Measurements from ENCODE around the gene FAM50B. TPM values are rescaled to one million over a fixed set of nuclear protein-coding genes. Genes with fewer than 3 reads are reported as not detected.

FAM50B gene
- total RNA-seq, 4 donors from 2014 or later, result 4.4 to 19.6 (median 15.3) TPM

GRCh38 chr6:3870528-3870925 lies 21.4 kb downstream of the FAM50B start:
- intact Hi-C loops (cut with DNase I; ENCODE audit: low total_unique reads) (no loop called here), in situ Hi-C loops (cut with MboI; ENCODE audit: low sequenced_read_pairs in 4 of 4) (no loop called here)
- H3K27ac ChIP-seq, result no peak overlapping the region
- peaks cover 0 to 4% of the 10 kb centered on the region in 2 donors for H3K4me1 ChIP-seq
- no peak for TF ChIP-seq POLR2A (IDR thresholded peaks at IDR 0.05)
- ATAC-seq (no peak), DNase-seq (no peak)
- H3K36me3 ChIP-seq, result no peaks in the 10 kb centered on the region
- H3K4me3 ChIP-seq, result no peak overlapping the region
- no peaks in the 10 kb centered on the region for H3K27me3 ChIP-seq
- H3K9me3 ChIP-seq, result no peaks in the 10 kb centered on the region

GRCh38 chr6:3871515-3871914 lies 22.3 kb downstream of the FAM50B start:
- H3K27ac ChIP-seq, result no peak overlapping the region
- H3K4me1 ChIP-seq, result peaks cover 0 to 14% of the 10 kb centered on the region in 2 donors
- H3K27me3 ChIP-seq, result no peaks in the 10 kb centered on the region
- no peak overlapping the region for H3K4me3 ChIP-seq
- DNase-seq, result no peak
- H3K36me3 ChIP-seq, result no peaks in the 10 kb centered on the region
- TF ChIP-seq POLR2A (IDR thresholded peaks at IDR 0.05) (no peak), CTCF (IDR thresholded peaks at IDR 0.05 in 4 of 5, conservative IDR thresholded peaks at IDR 0.05 in 1 of 5) (no peak)
- ATAC-seq, result no peak
- H3K9me3 ChIP-seq, result no peaks in the 10 kb centered on the region
- in situ Hi-C loops (cut with MboI; ENCODE audit: low sequenced_read_pairs in 4 of 4) (no loop called here), intact Hi-C loops (cut with DNase I; ENCODE audit: low total_unique reads) (no loop called here)

- TF ChIP-seq CTCF (IDR thresholded peaks at IDR 0.05 in 4 of 5, conservative IDR thresholded peaks at IDR 0.05 in 1 of 5) (no peak), POLR2A (IDR thresholded peaks at IDR 0.05) (no peak)
- ATAC-seq, result no peak
- no peak for DNase-seq
- in situ Hi-C loops (cut with MboI; ENCODE audit: low sequenced_read_pairs in 4 of 4) (no loop called here), intact Hi-C loops (cut with DNase I; ENCODE audit: low total_unique reads) (no loop called here)
- Histone ChIP-seq H3K4me3 (no peak overlapping the region), H3K9me3 (no peaks in the 10 kb centered on the region), H3K27ac (no peak overlapping the region), H3K36me3 (no peaks in the 10 kb centered on the region), H3K27me3 (no peaks in the 10 kb centered on the region), H3K4me1 (peaks cover 0 to 15% of the 10 kb centered on the region in 2 donors)
Observed at GRCh38 chr6:3871939-3872338, 22.8 kb downstream of the FAM50B start.

GRCh38 chr6:3872370-3872854 lies 23.2 kb downstream of the FAM50B start:
- Histone ChIP-seq H3K36me3 (no peaks in the 10 kb centered on the region), H3K27me3 (no peaks in the 10 kb centered on the region), H3K27ac (no peak overlapping the region), H3K4me3 (no peak overlapping the region), H3K9me3 (no peaks in the 10 kb centered on the region), H3K4me1 (peaks cover 0 to 15% of the 10 kb centered on the region in 2 donors)
- ATAC-seq (no peak), DNase-seq (no peak)
- in situ Hi-C loops (cut with MboI; ENCODE audit: low sequenced_read_pairs in 4 of 4), result no loop called here
- intact Hi-C loops (cut with DNase I; ENCODE audit: low total_unique reads), result no loop called here
- TF ChIP-seq CTCF (IDR thresholded peaks at IDR 0.05 in 4 of 5, conservative IDR thresholded peaks at IDR 0.05 in 1 of 5), result no peak
- no peak for TF ChIP-seq POLR2A (IDR thresholded peaks at IDR 0.05)

GRCh38 chr6:3873051-3873450 lies 23.9 kb downstream of the FAM50B start:
- Histone ChIP-seq H3K27me3 (no peaks in the 10 kb centered on the region), H3K4me3 (no peak overlapping the region), H3K4me1 (peaks cover 0 to 15% of the 10 kb centered on the region in 2 donors), H3K9me3 (no peaks in the 10 kb centered on the region), H3K27ac (no peak overlapping the region), H3K36me3 (no peaks in the 10 kb centered on the region)
- TF ChIP-seq POLR2A (IDR thresholded peaks at IDR 0.05) (no peak), CTCF (IDR thresholded peaks at IDR 0.05 in 4 of 5, conservative IDR thresholded peaks at IDR 0.05 in 1 of 5) (no peak)
- in situ Hi-C loops (cut with MboI; ENCODE audit: low sequenced_read_pairs in 4 of 4) (no loop called here), intact Hi-C loops (cut with DNase I; ENCODE audit: low total_unique reads) (no loop called here)
- ATAC-seq, result no peak
- no peak for DNase-seq

Data from gastrocnemius medialis (tissue), 4 donors.